B cell (primary cell): Measurements from ENCODE around the gene P2RX6.

Experiments used
- EZH2 ChIP-seq: IDR thresholded peaks from 2 replicates; pipeline ENCODE4 v1.6.1; 2012; ENCODE audit warnings: borderline replicate concordance, low read depth, mild to moderate bottlenecking, moderate library complexity, low read length; ENCODE audit not compliant: insufficient read depth, poor library complexity, severe bottlenecking
- TF ChIP-seq, protein P1 (sequence below): fragments of 200-600 bp; IDR thresholded peaks from one replicate; pipeline ENCODE4 v1.8.0; 2022; ENCODE audit warnings: antibody characterized with exemption, mild to moderate bottlenecking

DNA sequence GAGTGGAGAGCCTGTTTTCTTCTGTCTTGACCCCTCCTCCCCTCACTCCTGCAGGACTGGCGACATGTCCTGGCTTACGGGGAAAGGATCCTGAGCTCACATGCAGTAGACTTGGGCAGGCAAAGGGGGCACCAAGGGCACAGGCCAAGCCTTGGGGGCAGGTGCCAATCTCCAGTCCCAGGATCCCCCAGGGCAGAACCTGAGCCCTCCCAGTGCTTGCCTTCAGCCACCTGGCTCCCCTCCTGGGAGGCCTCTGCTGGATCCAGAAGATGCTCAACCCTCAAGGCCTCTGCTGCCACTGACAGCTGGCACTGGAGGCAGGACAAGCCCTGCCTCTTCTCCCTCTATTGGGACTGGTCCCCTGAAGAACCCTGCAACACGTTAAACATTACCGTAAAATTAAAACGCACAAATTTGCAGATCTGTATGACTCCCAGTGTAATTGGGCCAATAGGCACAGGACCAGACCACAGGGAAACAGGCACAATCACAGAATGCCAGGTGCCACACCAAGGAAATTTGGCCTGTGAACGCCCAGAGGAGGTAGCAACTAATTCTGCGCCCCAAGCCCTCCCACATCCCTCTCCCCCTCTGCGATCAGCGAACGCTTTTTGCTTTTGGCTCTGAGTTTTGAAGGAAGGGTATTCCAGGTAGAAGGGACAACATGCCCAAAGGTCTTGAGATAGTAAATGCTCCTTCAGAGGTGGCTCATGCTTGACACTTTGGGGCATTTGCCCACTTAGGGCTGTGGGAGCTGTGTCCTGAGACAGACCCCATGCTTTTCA is 33.8 kb upstream of the P2RX6 start:
- TF ChIP-seq, protein P1, sequence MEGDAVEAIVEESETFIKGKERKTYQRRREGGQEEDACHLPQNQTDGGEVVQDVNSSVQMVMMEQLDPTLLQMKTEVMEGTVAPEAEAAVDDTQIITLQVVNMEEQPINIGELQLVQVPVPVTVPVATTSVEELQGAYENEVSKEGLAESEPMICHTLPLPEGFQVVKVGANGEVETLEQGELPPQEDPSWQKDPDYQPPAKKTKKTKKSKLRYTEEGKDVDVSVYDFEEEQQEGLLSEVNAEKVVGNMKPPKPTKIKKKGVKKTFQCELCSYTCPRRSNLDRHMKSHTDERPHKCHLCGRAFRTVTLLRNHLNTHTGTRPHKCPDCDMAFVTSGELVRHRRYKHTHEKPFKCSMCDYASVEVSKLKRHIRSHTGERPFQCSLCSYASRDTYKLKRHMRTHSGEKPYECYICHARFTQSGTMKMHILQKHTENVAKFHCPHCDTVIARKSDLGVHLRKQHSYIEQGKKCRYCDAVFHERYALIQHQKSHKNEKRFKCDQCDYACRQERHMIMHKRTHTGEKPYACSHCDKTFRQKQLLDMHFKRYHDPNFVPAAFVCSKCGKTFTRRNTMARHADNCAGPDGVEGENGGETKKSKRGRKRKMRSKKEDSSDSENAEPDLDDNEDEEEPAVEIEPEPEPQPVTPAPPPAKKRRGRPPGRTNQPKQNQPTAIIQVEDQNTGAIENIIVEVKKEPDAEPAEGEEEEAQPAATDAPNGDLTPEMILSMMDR: no peak
- TF ChIP-seq EZH2: no peak
